GM19099 (cell line): ENCODE data around the gene FHOD3.

Experiments used
- POLR2A ChIP-seq: IDR thresholded peaks from 3 replicates; pipeline ENCODE4 v1.6.1; 2011; ENCODE audit warnings: low read depth; ENCODE audit not compliant: insufficient read length; ENCODE audit errors: extremely low read depth

The FHOD3 gene

GRCh38 chr18:36711014-36711725 is 413.7 kb downstream of the FHOD3 start:
- TF ChIP-seq POLR2A, result no peak

- TF ChIP-seq POLR2A, result no peak
Observed at GRCh38 chr18:36711813-36712444, 414.4 kb downstream of the FHOD3 start.

DNA sequence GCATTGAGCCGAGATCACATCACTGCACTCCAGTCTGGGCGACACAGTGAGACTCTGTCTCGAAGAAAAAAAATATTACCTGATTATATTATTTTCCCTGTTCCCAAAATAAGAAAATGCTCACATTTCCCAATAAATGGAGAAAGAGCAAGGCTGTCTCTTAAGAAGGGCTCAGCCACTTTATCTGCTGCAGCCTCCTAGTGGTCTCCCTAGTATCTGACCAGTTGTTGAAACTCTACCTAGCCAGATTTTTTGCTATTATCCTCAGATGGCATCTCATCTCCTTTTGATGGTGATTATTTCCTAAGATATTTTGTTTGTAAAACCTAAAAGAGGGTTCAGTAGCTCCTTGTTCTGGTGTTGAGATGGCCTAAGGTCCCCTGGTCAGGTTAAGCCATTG is 417.0 kb downstream of the FHOD3 start:
- no peak for TF ChIP-seq POLR2A

- no peak for TF ChIP-seq POLR2A
Observed at GRCh38 chr18:36717422-36718110, 420.1 kb downstream of the FHOD3 start.

DNA sequence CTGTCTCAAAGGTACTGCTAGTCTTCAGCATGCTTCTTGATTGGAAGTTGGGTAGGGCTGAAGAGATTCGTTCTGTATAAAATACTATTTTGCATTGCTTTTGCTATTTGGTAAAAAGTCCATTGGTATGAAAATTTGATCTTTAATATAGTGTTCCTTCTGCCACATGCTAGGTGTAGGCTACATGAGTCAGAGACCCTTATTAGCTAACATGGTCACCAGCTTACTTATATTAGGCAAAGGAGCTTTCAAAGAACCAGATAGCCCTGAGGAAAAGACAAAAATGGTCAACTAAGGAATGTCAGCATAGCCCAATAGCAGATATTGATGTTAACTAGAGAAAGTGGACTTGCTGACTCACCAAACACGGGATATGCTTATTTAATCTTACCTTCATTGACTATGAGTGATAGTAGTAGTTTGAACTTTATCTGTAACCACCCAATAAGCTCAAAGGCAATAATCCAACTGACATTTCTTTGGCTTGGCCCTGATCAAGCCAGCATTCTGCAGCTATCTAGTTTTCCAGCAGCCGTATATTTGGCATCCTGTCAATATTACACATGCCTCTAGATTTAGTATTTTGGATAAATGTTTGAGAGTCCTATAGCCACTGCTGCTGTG is 421.3 kb downstream of the FHOD3 start:
- no peak for TF ChIP-seq POLR2A

GRCh38 chr18:36719630-36720029 is 422.1 kb downstream of the FHOD3 start:
- no peak for TF ChIP-seq POLR2A

DNA sequence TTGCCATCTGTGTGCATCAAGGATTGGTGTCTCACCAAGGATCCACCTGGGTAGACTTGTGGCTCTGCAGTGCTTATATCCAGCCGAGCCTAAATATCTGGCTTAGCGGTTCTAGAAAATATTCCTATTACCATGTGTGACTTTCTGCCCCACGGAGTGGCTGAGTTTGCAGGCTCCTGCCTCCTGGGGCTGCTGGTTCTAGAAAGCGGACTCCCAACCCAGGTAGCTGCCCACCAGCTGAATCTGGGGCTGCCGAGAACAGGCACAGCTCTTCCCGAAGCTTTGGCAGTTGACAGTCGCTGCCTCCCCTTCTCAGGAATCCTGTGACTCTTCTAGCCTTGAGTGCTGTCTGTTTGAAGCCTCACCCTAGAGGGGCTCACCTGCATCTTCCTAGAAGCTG is 426.7 kb downstream of the FHOD3 start:
- TF ChIP-seq POLR2A, result no peak

DNA sequence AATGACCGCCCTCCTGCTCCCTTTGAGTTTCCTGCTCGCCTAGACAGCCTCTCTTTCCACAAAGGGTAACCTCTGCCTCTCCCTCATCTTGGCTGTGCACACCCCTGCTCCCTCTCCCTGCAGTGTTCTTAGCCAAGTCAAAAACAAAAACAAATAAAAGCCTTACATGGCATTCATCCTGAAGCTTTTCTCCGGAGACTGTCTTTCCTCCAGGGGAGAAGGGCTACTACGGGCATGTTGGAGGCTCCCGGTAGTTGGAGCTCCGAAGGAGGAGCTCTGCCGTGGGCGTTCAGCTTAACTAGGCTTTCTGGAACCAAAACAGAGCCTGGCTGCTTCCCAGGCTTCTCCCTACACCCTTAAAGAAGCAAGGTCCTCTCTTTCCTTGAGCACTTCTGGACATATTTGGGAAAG is 427.1 kb downstream of the FHOD3 start:
- no peak for TF ChIP-seq POLR2A

DNA sequence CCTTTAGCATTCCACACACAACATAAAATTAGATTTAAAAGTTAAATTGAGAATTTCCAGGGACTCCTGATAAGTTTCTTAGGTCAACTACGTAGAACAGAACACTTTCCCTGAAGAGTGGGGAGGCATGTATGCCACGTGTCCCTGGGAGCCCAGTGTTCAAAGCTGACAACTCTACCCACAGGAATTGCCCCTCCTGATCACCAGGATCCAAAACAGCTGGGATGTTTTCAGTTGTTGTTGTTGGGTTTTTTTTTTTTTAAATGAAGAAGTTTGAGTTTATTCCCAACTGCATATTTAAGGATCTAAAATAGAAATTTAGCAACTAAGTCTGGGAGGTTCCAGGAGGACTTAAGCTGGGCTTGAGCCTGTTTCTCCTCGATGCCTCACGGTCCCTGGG is 430.8 kb downstream of the FHOD3 start:
- TF ChIP-seq POLR2A, result no peak

GRCh38 chr18:36729197-36729596 is 431.7 kb downstream of the FHOD3 start:
- no peak for TF ChIP-seq POLR2A

DNA sequence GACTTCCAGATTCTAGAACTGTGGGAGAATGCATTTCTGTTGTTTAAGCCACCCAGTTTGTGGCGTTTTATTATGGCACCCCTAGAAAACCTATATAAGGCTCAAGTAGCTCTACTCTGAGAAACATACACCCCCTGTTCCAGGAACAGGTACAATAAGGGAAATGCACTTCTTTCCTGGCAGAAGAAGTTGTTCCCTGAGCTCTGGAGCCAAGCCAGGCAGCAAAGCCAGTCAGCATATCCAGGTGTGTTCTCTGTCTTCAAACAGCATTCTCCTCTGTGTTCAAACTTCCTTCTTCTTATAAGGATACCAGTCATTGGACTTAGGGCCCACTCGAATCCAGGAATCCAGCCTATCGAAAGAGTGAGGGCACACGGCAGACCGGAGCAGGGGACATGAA is 434.8 kb downstream of the FHOD3 start:
- no peak for TF ChIP-seq POLR2A

DNA sequence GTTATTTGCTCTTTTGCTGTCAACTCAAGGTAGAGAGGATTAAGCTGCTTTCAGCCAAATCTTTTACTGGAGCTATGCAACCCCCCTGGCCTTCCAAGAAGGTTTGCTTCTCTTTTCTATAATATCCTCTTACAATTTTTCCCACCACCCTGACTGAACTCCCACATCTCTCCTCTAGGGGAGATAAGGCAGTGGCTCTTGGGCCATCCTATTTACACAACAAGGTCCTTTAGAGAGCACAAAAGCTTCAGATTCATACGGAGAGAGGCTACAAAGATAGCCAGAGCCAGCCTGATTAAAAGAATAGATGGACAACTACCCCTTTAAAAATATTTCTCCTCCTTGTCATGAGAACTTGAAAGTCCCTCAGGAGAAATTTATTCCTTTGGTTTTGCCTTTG is 435.6 kb downstream of the FHOD3 start:
- no peak for TF ChIP-seq POLR2A

DNA sequence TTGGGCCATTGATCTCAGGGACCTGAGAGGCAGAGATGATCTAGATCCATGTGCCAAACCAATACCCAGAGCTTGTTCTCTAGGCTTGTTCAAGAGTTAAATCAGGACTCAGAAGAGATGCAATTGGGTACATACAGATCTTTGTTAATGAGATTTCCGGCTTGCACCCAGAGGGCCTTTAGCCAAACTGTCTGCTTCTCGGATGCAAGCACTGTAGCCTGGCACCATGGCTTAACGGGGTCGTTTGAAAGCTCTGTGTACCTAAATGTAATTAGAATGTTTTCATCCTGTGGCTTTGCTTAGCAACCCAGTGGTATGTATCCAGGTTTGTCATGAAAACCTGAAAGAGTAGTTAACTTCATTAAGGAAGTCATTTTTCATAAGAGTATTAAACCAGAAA is 437.1 kb downstream of the FHOD3 start:
- no peak for TF ChIP-seq POLR2A

DNA sequence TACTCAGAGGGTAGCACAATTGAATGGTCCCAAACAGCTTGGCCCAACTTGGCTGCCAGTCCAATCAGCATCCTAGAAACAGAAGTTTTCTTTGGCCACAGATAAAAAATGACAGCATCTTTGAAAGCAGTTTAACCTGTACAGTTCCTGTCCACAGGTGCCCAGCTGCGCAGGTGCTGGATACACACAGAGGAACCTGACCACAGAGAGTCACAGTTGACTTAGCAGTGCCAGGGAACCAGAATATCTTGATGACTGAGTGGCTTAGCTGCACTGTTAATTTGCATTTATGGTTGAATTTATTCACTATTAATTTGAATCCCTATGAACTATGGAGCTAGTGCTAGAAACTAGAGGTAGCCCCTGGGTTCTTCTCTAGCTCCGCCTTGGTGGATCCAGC is 437.6 kb downstream of the FHOD3 start:
- TF ChIP-seq POLR2A, result no peak

DNA sequence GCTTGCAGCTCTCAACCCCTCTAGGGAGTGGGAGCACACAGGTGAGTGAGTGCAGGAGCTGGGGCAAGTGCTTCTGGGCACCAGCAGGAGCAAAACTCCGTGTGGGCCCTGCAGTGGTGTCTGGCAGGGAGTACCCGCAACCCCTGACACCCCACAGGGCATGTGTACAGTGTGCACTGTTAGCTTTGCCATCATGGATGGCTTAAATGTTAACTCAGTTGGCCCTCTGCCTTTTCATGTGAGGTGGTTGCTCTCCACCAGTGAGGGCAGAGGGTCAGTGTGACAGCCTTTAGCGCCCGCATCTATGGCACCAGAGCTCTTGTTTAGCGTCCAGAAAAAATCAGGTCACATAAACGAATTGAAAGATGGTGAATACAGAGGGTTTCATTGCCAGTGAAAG is 438.6 kb downstream of the FHOD3 start:
- no peak for TF ChIP-seq POLR2A

GRCh38 chr18:36737316-36737715 is 439.8 kb downstream of the FHOD3 start:
- no peak for TF ChIP-seq POLR2A
